Measurements from ENCODE around the gene RAB7A.
"Not testable (repeated sequence)": the region's sequence is repeated elsewhere in the genome, so short reads cannot be mapped to it uniquely, and the experiment has no call there.

The RAB7A gene

DNA sequence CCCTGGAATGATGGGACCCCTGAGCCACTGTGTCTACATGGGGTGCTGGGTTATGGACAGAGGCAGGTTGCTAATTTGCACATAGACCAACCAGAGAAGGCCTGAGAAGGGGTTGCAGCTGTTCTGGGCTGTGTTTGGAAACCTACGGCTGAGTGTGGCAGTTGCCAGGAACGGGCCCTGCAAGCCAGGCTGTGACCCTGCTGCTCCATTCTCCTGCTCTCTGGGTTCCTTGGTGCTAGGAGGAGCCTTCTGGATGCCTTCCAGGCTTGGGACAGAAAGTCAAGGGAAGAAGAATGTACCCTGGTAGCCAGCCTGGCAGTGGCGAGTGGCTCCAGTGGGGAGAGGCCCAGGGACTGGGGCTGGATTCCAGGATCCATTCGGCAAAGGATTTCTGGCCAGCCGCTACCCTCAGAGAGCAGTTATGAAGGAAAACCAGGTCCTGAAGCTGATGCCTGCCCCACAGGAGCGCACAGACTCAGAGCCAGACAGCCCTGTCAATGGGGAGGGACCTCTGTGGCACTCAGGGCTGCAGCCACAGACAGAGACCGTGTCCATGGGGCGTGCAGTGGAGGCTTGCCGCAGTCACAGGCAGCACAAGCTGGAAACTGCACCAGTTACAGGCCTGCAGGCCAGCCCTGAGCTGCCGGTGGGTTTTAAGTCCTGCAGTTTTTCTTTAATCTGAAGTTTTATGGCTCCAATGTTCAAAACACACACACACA is 98.3 kb downstream of the RAB7A start:
- DNase-seq: peak; percentile 1

DNA sequence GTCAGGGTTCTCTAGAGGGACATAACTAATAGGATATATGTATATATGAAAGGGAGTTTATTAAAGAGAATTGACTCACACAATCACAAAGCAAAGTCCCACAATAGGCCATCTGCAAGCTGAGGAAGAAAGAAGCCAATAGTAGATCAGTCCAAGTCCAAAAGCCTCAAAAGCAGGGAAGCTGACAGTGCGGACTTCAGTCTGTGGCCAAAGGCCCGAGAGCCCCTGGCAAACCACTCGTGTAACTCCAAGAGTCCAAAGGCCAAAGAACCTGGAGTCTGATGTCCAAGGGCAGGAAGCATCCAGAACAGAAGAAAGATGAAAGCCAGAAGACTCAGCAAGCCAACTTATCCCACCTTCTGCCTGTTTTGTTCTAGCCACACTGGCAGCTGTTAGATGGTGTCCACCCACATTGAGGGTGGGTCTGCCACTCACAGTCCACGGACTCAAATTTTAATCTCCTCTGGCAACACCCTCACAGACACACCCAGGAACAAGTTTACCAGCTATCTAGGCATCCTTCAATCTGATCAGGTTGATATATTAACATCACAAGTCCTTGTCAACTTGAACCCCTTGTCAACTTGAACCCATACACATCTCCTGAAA is 99.2 kb downstream of the RAB7A start:
- peak; percentile 65 for DNase-seq

DNA sequence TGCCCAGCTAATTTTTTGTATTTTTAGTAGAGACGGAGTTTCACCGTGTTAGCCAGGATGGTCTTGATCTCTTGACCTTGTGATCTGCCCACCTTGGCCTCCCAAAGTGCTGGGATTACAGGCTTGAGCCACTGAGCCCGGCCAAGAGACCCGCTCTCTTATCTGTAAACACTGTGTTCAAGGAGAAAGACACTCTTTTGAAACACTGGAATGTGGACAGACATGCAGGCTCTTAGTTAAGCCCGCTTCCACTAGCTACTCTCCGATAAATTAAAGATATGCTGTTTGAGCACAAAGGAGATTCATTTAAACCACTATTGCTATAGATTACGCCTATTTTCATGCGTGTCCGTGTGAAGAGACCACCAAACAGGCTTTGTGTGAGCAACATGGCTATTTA is 103.1 kb downstream of the RAB7A start:
- not testable (repeated sequence) for DNase-seq

DNA sequence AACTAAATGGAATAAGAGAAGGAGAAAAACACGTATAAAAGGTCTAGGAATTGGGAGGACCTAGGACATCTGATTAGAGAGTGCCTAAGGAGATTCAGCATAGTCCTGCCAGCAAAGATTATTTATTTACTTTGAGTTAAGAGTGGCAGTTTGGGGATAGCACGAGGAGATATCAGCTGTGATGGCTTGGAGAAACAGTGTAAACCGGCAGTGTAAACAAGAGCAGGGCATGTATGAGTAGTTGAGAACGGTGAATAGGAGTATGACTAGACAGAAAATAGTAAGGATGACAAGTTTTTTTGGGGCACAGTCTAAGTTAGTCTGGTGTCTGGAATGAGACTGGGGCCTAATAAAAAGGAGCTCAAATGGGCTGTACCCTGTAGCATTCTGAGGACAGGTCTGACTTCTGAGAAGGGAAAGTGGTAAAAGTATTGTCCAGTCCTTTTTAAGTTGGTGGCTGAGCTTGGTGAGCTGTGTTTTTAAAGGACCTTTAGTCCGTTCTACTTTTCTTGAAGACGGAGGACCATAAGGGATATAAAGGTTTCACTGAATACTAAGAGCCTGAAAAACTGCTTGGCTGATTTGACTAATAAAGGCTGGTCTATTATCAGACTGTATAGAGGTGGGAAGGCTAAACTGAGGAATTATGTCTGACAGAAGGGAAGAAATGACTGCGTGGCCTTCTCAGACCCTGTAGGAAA is 104.1 kb downstream of the RAB7A start:
- DNase-seq: not testable (repeated sequence)

DNA sequence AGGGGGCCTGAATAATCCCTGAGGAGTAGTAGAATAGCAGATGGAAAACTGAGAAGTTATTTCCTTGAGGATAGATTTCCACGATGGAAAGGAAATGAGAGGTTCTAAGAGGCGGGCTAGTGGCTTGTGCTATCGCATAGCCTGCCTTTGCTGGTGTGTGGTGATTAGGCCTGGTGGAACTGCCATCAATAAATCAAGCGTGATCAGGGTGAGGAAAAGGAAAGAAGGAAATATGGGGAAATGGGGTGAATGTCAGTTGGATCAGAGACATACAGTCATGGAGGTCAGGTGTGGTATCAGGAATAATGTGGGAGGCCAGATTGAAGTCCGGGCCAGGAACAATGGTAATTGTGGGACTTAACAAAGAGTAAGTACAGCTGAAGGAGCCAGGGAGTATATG is 104.8 kb downstream of the RAB7A start:
- not testable (repeated sequence) for DNase-seq

DNA sequence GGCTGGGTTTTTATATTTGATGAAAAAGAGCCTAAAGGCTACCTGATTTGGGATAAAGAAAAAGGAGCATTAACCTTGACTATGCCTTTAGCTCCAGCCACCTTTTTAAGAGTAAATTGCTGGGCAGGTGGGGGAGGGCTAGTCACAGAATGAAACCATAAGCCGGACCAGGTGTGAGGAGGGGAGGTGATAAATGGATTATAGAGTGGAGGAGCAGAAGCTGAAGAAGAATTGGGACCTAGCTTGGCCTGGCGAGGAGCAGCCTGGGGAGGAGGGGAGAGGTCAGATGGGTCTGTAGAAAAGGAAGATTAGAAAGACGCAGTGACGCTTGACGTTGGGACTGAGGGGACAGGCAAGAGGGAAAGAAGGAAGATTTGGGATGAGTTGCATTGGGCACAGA is 107.0 kb downstream of the RAB7A start:
- not testable (repeated sequence) for DNase-seq

DNA sequence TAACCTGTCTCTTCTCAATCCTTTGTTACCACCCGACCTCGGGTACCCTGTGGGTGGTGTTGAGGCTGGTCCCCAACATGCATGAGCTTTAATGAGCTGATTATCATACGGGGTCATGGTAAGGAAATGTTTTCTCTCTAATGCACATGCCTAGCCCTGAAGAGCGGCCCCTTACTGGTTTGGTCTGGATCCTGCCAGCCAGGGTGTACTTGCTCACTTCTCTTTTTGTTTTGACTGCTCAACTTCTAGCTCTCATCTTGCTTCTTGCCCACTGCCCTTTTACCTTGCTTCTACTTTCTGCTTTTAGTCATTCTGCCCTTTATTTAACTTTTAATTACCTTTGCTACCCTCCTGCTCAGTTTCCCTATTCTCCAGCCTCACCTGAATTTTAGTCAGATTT is 109.1 kb downstream of the RAB7A start:
- DNase-seq: no peak

DNA sequence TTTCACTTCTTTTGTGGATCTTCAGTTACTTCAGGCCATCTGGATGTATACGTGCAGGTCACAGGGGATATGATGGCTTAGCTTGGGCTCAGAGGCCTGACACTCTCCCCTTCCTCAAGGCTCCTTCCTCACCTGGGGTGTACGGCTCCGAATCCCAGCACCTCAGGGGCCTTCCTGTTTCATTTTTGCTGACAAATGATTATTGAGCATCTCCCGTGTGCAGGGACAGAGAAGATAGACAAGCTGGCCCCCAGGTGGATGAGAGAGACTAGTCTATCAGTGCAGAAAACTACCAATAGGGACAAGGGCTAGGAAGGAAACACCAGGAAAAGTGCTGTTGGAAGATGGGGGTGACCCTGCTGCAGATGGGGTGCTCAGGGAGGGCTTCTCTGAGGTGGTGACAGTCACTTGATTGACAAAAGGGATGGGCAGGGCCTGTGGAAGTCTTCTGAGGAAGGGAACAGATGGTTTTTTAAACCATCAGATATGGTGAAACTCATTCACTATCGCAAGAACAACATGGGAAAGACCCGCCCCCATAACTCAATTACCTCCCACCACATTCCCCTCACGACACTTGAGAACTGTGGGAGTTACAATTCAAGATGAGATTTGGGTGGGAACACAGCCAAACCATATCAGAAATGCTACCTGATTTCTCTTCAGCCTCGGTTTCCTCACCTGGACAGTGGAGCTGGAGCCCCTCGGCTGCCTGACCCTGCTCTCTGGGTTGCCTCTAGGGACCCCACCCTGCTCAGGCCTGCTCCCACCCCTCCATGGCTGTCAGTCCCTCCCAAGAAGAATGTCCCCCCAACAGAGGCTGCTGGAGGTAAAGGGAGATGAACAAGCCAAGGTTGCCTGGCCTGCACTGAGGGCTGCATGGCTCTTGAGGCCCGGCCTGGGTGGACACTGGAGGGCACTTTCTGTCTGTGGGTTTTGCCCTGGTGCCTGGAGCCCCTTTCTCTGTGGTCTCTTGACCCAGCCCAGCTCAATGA is 116.2 kb downstream of the RAB7A start:
- DNase-seq: peak; percentile 34

DNA sequence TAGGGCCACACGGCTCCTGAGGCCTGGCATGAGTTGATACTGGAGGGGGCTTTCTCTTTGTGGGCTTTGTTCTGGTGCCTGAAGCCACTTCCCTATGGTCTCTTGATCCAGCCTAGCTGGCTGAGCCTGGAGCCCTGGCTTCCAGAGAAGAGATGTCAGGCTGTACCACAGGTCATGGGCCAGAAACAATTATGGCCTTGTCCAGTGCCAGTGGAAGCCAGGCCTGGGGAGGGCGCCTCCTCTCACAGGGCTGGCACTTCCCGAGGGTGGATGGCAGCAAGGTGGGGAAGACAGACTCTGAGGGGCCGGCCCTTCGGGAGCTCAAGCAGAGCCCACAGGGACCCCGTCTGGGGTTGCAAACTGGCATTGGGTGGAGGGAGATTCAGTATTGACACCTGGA is 118.5 kb downstream of the RAB7A start:
- no peak for DNase-seq

DNA sequence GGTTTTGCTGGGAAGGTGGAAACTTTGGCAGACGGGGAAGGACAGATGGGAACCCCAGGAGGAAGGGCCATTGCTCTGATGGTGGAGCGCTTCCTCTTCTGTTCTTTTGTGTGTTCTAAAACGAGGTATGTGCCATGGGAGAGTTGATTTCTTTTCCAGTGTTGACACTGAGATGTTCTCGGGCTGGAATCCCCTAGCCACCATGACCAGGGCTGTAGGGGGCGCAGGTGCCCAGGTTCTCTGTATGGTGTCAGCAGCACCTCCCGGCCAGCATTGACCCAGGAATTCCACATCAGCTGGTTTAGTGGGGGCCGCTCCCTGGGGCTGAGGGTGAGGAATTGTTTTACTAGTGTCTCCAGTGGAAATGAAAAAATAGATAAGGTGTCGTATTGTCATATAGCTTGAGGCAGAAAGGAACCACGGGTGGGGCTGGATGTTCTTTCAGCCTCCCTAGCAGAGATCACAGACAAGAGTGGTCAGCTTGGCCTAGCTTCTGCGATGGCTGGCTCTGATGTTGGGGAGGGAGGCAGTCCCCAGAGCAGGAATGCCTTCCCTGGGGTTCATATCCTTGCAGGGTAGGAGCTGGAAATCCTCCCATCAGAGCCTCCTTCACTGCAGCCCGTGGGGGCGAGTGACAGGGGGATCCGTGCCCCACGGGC is 119.3 kb downstream of the RAB7A start:
- DNase-seq: peak; percentile 70

DNA sequence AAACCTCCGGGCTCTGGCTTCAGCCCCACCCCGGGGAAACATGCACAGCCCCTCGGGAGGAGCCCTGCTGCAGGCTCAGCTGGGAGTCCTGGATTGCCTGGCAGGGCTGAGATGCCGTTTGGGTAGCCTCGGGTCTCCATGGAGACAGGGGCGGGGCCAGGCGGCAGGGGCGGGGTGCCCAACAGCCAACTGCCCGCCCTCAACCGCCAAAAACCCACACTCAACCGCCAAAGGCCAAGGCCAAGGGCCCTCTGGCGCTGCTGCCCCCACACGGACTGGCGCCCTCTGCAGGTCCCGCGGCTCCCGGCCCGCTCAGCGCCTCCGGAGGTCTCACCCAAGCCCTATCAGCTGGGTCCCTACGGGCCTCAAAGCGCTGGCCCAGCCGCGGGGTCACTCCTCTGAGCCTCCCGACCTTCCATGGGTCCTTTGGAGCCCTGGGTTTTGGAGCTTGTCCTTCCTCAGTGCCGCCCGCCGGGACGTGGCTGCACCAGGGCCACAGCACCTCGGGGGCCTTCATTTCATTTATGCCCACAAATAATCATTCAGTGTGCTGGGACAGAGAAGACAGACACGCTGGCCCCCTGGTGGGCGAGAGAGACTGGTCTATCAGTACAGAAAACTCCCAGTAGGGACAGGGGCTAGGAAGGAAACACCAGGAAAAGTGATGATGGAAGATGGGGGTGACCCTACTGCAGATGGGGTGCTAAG is 119.9 kb downstream of the RAB7A start:
- DNase-seq: peak; percentile 97

DNA sequence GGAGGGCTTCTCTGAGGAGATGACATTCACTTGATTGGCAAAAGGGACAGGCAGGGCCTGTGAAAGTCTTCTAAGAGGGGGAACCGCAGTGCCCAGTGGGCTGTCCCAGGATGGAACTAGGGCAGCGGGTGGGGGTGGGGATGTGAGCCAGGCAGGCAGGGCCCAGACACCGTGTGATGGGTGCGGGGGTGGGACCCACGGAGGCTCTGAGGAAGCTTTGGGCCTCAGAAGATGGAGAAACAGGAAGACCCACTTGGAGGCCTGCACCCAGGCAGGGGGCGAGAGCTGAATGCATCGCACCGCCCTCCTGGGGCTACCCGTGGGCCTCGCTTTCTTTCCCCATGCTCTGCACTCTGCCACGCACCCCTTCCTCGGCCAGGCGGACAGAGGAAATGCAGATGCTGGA is 120.5 kb downstream of the RAB7A start:
- peak; percentile 78 for DNase-seq

DNA sequence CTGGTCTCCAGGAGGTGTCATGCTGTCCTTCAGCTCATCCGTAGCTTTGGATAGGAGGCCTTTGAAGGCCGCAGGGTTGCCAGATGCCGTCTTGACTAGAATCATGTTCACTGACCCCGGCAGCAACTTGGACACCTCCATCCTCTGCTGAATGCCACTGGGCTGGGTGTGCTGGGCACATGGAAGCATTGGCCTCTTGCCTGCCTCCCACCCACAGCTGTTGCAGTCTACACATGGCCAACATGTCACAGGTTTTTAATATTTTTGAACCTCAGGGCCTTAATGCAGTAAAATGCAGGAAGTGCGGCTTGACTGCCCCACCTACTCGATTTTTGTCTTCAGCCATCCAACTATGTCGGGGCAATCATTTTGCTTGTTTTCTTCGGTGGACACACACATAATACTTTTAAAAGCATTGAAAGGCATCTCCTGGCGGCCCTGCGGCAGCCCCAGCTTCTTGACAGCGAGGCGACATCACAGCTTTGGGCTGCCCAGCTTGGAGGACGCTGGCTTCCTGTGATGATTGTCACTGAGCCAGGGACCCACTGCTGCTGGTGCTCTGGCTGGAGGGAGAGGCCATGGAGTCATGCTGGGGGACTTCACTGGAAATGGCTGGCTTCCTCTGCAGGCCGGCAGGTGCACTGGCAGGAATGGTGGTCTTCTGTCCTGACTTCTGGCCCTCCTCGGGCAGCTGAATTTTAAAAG is 121.8 kb downstream of the RAB7A start:
- no peak for DNase-seq

DNA sequence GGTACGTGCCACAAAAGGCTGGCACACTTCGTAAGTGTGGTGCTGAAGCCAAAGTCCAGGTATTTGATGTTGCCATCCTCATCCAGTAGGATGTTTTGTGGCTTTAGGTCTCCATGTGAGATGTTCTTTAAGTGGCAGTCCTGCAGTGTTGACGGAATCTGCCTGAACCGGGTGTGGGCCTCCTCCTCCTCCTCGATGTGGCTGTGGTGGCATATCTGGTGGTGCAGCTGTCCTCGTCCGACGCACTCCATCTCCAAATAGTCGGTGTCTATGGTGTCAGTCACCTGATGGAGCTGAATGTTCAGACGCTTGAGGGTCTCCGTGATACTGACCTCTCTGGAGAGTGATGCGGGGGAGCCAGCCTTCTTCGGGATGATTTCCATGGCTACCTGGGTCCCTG is 123.0 kb downstream of the RAB7A start:
- DNase-seq: peak; percentile 65

DNA sequence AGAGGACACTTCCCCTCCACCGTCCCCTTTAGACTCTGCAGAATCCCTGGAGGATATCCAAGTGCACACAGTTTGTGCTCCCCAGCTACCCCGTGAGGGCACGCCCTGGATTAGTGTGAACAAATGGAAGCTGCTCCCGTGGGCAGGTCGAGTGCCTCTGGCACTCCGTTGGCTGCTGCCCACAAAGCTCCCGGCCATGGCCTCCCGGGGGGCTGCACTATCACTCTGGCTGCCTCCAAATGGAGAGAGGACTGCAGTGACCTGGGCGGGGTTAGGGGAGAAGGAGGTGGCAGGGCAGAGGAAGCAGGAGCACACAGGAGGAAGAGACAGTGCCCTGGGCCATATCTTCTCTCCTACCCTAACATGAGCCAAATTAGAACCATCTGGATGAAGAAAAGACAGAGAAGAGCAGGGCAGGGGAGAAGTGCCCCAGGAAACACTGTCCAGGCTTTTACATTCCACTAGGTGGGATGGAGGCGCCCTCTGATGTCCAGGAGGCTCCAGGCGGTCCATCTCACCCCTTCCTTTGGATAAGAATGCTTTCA is 124.0 kb downstream of the RAB7A start:
- peak; percentile 58 for DNase-seq

DNA sequence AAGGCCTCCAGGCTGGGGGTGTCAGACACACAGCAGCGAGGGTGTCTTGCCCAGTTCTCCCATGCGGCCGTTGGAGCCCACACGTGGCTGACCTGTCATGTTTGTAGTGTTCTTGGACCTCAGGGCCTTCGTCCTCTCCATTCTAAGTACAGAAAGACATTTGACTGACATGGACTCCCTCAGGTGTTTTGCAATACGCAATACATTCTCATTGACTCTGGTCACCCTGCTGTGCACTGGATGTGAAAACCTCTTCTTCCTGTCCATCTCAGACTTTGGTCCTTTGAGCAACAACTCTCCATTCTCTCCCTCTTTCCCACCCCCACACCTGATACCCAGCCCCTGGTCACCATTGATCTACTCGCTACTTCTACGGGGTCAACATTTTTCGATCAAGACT is 124.6 kb downstream of the RAB7A start:
- no peak for DNase-seq

DNA sequence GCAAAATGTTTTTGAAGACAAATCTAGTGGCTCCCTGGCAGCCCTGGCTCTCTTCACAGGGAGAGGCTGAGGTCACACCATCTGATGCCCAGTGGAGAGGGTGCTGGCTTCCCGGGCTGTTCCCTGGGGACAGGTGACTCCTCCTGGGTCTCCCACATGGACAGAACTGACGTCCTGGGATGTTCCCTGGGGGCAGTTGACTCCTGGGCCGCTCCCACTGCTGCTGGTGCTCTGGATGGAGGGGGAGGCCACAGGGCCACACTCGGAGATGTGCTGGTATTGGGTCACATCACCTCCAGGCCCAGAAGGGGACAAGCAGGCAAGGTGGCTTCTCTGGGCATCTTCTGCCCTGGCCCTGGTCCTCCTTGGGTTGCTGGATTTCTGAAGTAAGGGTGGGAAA is 125.6 kb downstream of the RAB7A start:
- DNase-seq: no peak

DNA sequence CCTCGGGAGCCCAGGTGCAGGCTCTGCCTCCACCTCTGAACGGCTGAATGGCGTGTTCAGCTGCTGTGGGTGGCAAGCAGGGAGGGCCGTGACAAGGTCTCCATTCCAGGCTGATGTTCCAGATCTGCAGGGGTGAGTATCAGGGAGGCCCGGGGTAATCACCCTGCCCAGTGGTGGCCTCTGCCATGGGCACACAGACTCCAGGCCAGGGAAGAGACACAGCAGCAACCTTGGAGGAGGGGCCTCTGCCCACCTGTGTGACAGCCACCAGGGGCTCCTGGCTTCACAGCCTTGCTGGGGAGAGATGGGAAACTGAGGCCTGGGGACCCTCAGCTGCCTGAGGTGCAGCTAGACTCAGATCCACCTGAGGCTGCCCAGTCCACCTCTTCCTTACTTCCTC is 127.8 kb downstream of the RAB7A start:
- DNase-seq: no peak

DNA sequence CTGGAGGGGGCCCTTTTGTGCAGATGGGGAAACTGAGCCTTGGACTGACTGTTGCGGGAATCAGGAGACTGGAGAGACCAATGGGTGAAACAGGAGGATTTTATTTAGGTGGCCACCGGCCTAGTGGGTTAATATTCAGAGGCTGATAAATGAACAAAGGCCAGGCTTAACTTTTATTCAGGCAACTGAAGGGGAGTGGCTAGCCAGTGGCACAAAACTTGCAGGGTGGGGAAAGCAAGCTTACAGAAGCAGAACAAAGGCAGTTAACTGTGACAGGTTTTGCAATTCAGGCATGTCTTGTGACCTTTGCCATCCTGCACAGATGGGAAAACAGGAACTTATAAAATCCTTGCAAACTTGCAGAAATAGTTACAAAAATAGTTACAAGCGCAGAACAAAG is 128.5 kb downstream of the RAB7A start:
- DNase-seq: peak; percentile 69

DNA sequence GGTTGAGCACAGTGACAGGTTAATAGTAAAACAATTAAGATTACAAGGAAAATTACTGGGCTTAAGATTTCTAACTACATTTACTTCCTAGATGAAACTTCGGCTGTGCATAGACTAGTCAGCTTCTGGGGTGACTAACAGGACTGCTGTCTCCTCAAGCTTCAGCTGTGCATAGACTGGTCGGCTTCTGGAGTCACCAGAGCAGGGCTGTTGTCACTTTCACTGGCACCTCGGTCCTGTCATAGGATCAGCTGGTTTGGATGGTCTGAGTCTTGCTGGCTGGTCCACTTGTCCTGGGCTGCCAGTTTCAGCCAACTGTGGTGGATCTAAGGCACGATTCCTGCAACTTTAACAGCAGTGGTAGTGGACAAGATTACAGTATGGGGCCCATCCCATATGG is 129.6 kb downstream of the RAB7A start:
- DNase-seq: no peak

DNA sequence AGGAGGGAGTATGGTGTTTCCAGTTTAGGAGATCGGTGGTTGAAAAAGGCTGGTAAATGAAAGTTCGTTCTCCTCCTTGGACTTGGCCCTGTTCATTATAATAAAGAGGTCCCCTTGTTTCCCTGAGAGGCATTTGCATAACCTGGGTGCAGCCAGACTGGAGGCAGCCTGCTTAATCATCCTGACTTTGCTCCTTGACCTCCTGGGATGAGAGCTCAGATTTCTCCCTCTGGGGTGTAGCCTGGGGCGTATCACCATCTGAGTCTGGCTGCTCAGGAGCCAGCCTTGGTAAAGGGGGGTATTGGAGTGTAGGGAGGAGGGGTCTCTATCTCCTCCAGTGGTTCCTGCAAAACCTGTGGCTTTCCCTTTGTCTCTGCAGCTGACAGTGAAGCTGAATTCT is 132.2 kb downstream of the RAB7A start:
- no peak for DNase-seq

Measured in hematopoietic multipotent progenitor cell treated with erythropoietin and hydrocortisone succinate and interleukin-3 and kit ligand, for 6 days (in vitro differentiated cells).